Pericardium fibroblast (primary cell): Measurements from ENCODE around the gene CCL14. TPM values are rescaled to one million over a fixed set of nuclear protein-coding genes. Genes with fewer than 3 reads are reported as not detected.

Experiments used
- total RNA-seq: library from RNA; depleted of rRNA; stranded (reverse); fragments of >200 nt; gene quantifications from 2 replicates; pipeline ENCODE4 v1.2.3, GENCODE V29; 2015

CCL14 gene
- total RNA-seq: not detected in 2 replicates

GRCh38 chr17:35986643-35987042 lies at the start of gene CCL14:
Gene CCL14 (minus strand): TSS chr17:35986729. CDS start chr17:35986649, 80 bp downstream.

GRCh38 chr17:36017799-36018198 lies 31.3 kb upstream of the CCL14 start, which contains the start of gene CCL23:
Gene CCL23 (minus strand): TSS chr17:36017972. CDS start chr17:36017897, 75 bp downstream.

GRCh38 chr17:36001110-36001771 lies 14.7 kb upstream of the CCL14 start, which contains the start of gene CCL15:
Gene CCL15 (minus strand): TSS chr17:36001553. CDS start chr17:36001492, 61 bp downstream.

GRCh38 chr17:35981246-35981645 lies 5.3 kb downstream of the CCL14 start, which contains the start of gene CCL16:
Gene CCL16 (minus strand): TSS chr17:35981497. CDS start chr17:35981420, 77 bp downstream.

GRCh38 chr17:35943537-35943936 lies 43.0 kb downstream of the CCL14 start, which contains the start of gene LYZL6:
Gene LYZL6 (minus strand): TSS chr17:35943713. CDS start chr17:35939356, 4,357 bp downstream.

Other genes starting within 250 kb of the CCL14 start
- 0.23 TPM in 1 of 2 replicates, not detected in the other for gene GAS2L2, start 233.5 kb downstream of the CCL14 start, total RNA-seq
- not detected in 2 replicates for gene C17orf50, start 225.8 kb downstream of the CCL14 start, total RNA-seq
- 8.5 and 12.9 TPM in 2 replicates for gene MMP28, start 191.1 kb downstream of the CCL14 start, total RNA-seq
- 17.7 and 40.2 TPM in 2 replicates for gene TAF15, start 177.2 kb downstream of the CCL14 start, total RNA-seq
- not detected in 2 replicates for gene HEATR9, start 117.8 kb downstream of the CCL14 start, total RNA-seq
- gene CCL5, start 106.4 kb downstream of the CCL14 start, total RNA-seq: not detected in 2 replicates
- gene RDM1, start 56.0 kb downstream of the CCL14 start, total RNA-seq: 0.70 TPM in 1 of 2 replicates, not detected in the other
- gene LYZL6, start 43.0 kb downstream of the CCL14 start, total RNA-seq: not detected in 2 replicates
- gene CCL16, start 5.2 kb downstream of the CCL14 start, total RNA-seq: not detected in 2 replicates
- not detected in 2 replicates for gene CCL15, start 14.8 kb upstream of the CCL14 start, total RNA-seq
- gene CCL23, start 31.2 kb upstream of the CCL14 start, total RNA-seq: not detected in 2 replicates
- gene CCL18, start 77.5 kb upstream of the CCL14 start, total RNA-seq: not detected in 2 replicates
- not detected in 2 replicates for gene CCL3, start 103.4 kb upstream of the CCL14 start, total RNA-seq
- not detected in 2 replicates for gene CCL4, start 117.1 kb upstream of the CCL14 start, total RNA-seq
- not detected in 2 replicates for gene TBC1D3B, start 189.9 kb upstream of the CCL14 start, total RNA-seq
- not detected in 2 replicates for gene CCL3L1, start 210.0 kb upstream of the CCL14 start, total RNA-seq
- gene CCL4L2, start 224.3 kb upstream of the CCL14 start, total RNA-seq: not detected in 2 replicates